Myocyte (in vitro differentiated cells): ENCODE data around the gene DLG4. TPM values are rescaled to one million over a fixed set of nuclear protein-coding genes. Genes with fewer than 3 reads are reported as not detected.
"Not testable (repeated sequence)": the region's sequence is repeated elsewhere in the genome, so short reads cannot be mapped to it uniquely, and the experiment has no call there.

Experiments
- DNase-seq: peaks from one replicate; pipeline ENCODE4 v3.0.0-alpha.2; 2012; ENCODE audit warnings: low read depth
- total RNA-seq: library from RNA; depleted of rRNA; stranded (reverse); fragments of >200 nt; gene quantifications from 2 replicates; pipeline ENCODE4 v1.2.3, GENCODE V29; 2014

Gene DLG4
- total RNA-seq, 1 donor from 2014 or later = 11.8 TPM

GRCh38 chr17:7249830-7250229 lies 30.2 kb upstream of the DLG4 start:
- DNase-seq = no peak

GRCh38 chr17:7249214-7249613 lies 29.6 kb upstream of the DLG4 start:
- peak; percentile 65 for DNase-seq

GRCh38 chr17:7248796-7249195 lies 29.2 kb upstream of the DLG4 start:
- DNase-seq = peak; percentile 82

- DNase-seq = no peak
Observed at GRCh38 chr17:7246779-7247178, 27.1 kb upstream of the DLG4 start.

GRCh38 chr17:7243838-7244237 lies 24.2 kb upstream of the DLG4 start:
- not testable (repeated sequence) for DNase-seq

- no peak for DNase-seq
Observed at GRCh38 chr17:7243453-7243729, 23.8 kb upstream of the DLG4 start.

- peak; percentile 97 for DNase-seq
Observed at GRCh38 chr17:7242717-7243452, 23.2 kb upstream of the DLG4 start.

GRCh38 chr17:7241783-7242716 lies 22.4 kb upstream of the DLG4 start, which contains the start of gene GABARAP:
Gene GABARAP (minus strand): TSS chr17:7242449. CDS start chr17:7242330, 119 bp downstream.
- peak; percentile 94 for DNase-seq

- peak; percentile 61 for DNase-seq
Observed at GRCh38 chr17:7241090-7241733, 21.6 kb upstream of the DLG4 start.

- no peak for DNase-seq
Observed at GRCh38 chr17:7240375-7240774, 20.7 kb upstream of the DLG4 start.

- peak; percentile 100 for DNase-seq
Observed at GRCh38 chr17:7239091-7240027, 19.7 kb upstream of the DLG4 start, which contains the start of gene PHF23. Gene PHF23 (minus strand): TSS chr17:7239457. CDS start chr17:7239279, 178 bp downstream.

GRCh38 chr17:7238420-7239090 lies 18.9 kb upstream of the DLG4 start:
- DNase-seq = peak; percentile 25

GRCh38 chr17:7237761-7238419 lies 18.3 kb upstream of the DLG4 start:
- DNase-seq = peak; percentile 80

GRCh38 chr17:7237266-7237760 lies 17.7 kb upstream of the DLG4 start:
- no peak for DNase-seq

- DNase-seq = no peak
Observed at GRCh38 chr17:7236808-7237207, 17.2 kb upstream of the DLG4 start.

GRCh38 chr17:7235693-7236665 lies 16.3 kb upstream of the DLG4 start:
- DNase-seq = no peak

GRCh38 chr17:7234083-7234951 lies 14.7 kb upstream of the DLG4 start, which contains the start of gene DVL2:
Gene DVL2 (minus strand): TSS chr17:7234517. CDS start chr17:7234262, 255 bp downstream.
- DNase-seq = peak; percentile 96
